ENCODE measurements around the gene CD300LG. TPM values are rescaled to one million over a fixed set of nuclear protein-coding genes. Genes with fewer than 3 reads are reported as not detected.

The CD300LG gene
- total RNA-seq, 1 experiment from 2014 or later = not detected

- ATAC-seq (no peak), DNase-seq (ENCODE audit: low read depth, low spot score) (no peak)
- H3K27me3 ChIP-seq (ENCODE audit: insufficient read depth, low read length) = no peaks in the 10 kb centered on the region
- no TSS peak for BruUV-seq (replicated peaks)
- no peak overlapping the region for H2AFZ ChIP-seq (ENCODE audit: low read depth, low read length, poor library complexity, severe bottlenecking)
- no peak overlapping the region for H3K4me3 ChIP-seq (replicated peaks in 1 of 2; ENCODE audit: low read depth in 1 of 2, low read length in 2 of 2)
- no peaks in the 10 kb centered on the region for H3K36me3 ChIP-seq (ENCODE audit: control insufficient read depth in 1 of 2, insufficient read depth in 2 of 2, low read length in 2 of 2)
- TF ChIP-seq ATF3 (IDR thresholded peaks at IDR 0.05) = no peak
- no peak for TF ChIP-seq FOSL1 (IDR thresholded peaks at IDR 0.05; ENCODE audit: low read depth)
- no peak for TF ChIP-seq YY1 (IDR thresholded peaks at IDR 0.05; ENCODE audit: extremely low read depth, insufficient replicate concordance, low read depth, low read length)
- no peak for TF ChIP-seq JUND (IDR thresholded peaks at IDR 0.05)
- TF ChIP-seq EZH2 (IDR thresholded peaks at IDR 0.05) = no peak
- TF ChIP-seq ZFX (IDR thresholded peaks at IDR 0.05) = no peak
- TF ChIP-seq RAD21 (IDR thresholded peaks at IDR 0.05; ENCODE audit: low read depth) = no peak
- TF ChIP-seq SIN3A (IDR thresholded peaks at IDR 0.05; ENCODE audit: low read depth) = no peak
- TF ChIP-seq, protein P1, sequence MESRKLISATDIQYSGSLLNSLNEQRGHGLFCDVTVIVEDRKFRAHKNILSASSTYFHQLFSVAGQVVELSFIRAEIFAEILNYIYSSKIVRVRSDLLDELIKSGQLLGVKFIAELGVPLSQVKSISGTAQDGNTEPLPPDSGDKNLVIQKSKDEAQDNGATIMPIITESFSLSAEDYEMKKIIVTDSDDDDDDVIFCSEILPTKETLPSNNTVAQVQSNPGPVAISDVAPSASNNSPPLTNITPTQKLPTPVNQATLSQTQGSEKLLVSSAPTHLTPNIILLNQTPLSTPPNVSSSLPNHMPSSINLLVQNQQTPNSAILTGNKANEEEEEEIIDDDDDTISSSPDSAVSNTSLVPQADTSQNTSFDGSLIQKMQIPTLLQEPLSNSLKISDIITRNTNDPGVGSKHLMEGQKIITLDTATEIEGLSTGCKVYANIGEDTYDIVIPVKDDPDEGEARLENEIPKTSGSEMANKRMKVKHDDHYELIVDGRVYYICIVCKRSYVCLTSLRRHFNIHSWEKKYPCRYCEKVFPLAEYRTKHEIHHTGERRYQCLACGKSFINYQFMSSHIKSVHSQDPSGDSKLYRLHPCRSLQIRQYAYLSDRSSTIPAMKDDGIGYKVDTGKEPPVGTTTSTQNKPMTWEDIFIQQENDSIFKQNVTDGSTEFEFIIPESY (IDR thresholded peaks at IDR 0.05; ENCODE audit: extremely low read depth, insufficient replicate concordance, low read length) = no peak
- no peak for TF ChIP-seq CTCF (IDR thresholded peaks at IDR 0.05 in 2 of 3, conservative IDR thresholded peaks at IDR 0.05 in 1 of 3; ENCODE audit: borderline replicate concordance in 1 of 3, insufficient read depth in 1 of 3, low read depth in 2 of 3, low read length in 2 of 3)
- TF ChIP-seq SRF (IDR thresholded peaks at IDR 0.05; ENCODE audit: low read depth) = no peak
- TF ChIP-seq SP1 (IDR thresholded peaks at IDR 0.05; ENCODE audit: low read depth) = no peak
- TF ChIP-seq POLR2A (IDR thresholded peaks at IDR 0.05; ENCODE audit: borderline replicate concordance, extremely low read depth, insufficient read depth, insufficient read length) = no peak
- no peak for TF ChIP-seq CEBPB (IDR thresholded peaks at IDR 0.05; ENCODE audit: low read depth)
- no peak for TF ChIP-seq EGR1 (IDR thresholded peaks at IDR 0.05; ENCODE audit: low read depth)
- no peak overlapping the region for H3K9ac ChIP-seq (ENCODE audit: low read length)
- H3K9me2 ChIP-seq (ENCODE audit: insufficient read depth) = no peaks in the 10 kb centered on the region; the same call in 1 of the 2 replicates
- no peak overlapping the region for H3K27ac ChIP-seq (ENCODE audit: low read depth, low read length)
- POLR2A ChIA-PET = no interaction called here
- no peaks in the 10 kb centered on the region for H4K20me1 ChIP-seq (ENCODE audit: insufficient read depth)
- no peaks in the 10 kb centered on the region for H3K4me1 ChIP-seq (ENCODE audit: control insufficient read depth in 1 of 2, insufficient read depth in 2 of 2, low read length in 2 of 2)
- H3K9me3 ChIP-seq (ENCODE audit: control insufficient read depth in 1 of 2, insufficient read depth in 1 of 2, low read depth in 1 of 2, low read length in 2 of 2) = no peaks in the 10 kb centered on the region
- no peak overlapping the region for H3K4me2 ChIP-seq (ENCODE audit: low read length)
- intact Hi-C loops (cut with micrococcal nuclease) = no loop called here
- CTCF ChIA-PET = interaction anchor here (0.7 to 2.4 kb wide), 3 partner anchors 12 to 399 kb away, joined by 3 to 6 read pairs (median 4); no protein-coding TSS in a partner anchor
- H3K79me2 ChIP-seq (ENCODE audit: insufficient read depth, low read length) = no peaks in the 10 kb centered on the region
- RAD21 ChIA-PET (ENCODE audit: low non-redundant PET in 1 of 2, low total read pairs in 2 of 2, uncharacterized antibody in 2 of 2, unreplicated experiment in 2 of 2) = no interaction called here
Measured at GRCh38 chr17:43891851-43892646, 45.1 kb downstream of the CD300LG start.
